Hepatocyte (in vitro differentiated cells): ENCODE measurements around the gene SHROOM4. TPM values are rescaled to one million over a fixed set of nuclear protein-coding genes. Genes with fewer than 3 reads are reported as not detected.

Source experiments
- DNase-seq: peaks from one replicate; pipeline ENCODE4 v3.0.0-alpha.2; 2016; ENCODE audit warnings: low spot score
- H2AFZ ChIP-seq: fragments of 200-600 bp; sonication (generic); 2 replicates; pipeline ENCODE4 v1.6.0; 2016; ENCODE audit warnings: antibody characterized with exemption, mild to moderate bottlenecking
- H3K27ac ChIP-seq: fragments of 200-600 bp; sonication (generic); 2 replicates; pipeline ENCODE4 v1.5.1; 2016; ENCODE audit warnings: mild to moderate bottlenecking
- H3K27me3 ChIP-seq: fragments of 200-600 bp; sonication (generic); 2 replicates; pipeline ENCODE4 v1.6.1; 2016
- H3K36me3 ChIP-seq: fragments of 200-600 bp; sonication (generic); replicated peaks from 2 replicates; pipeline ENCODE4 v1.5.1; 2016; ENCODE audit warnings: low read depth; ENCODE audit not compliant: insufficient read depth
- H3K4me1 ChIP-seq: fragments of 200-600 bp; sonication (generic); 2 replicates; pipeline ENCODE4 v1.5.1; 2016; ENCODE audit warnings: mild to moderate bottlenecking, moderate library complexity; ENCODE audit not compliant: insufficient read depth
- H3K4me2 ChIP-seq: fragments of 200-600 bp; sonication (generic); 2 replicates; pipeline ENCODE4 v1.6.0; 2016
- H3K4me3 ChIP-seq: fragments of 200-600 bp; sonication (generic); 2 replicates; pipeline ENCODE4 v1.5.1; 2016; ENCODE audit warnings: mild to moderate bottlenecking
- H3K79me2 ChIP-seq: fragments of 200-600 bp; sonication (generic); 2 replicates; pipeline ENCODE4 v1.6.0; 2017; ENCODE audit warnings: mild to moderate bottlenecking
- H3K9me2 ChIP-seq: fragments of 200-600 bp; sonication (generic); replicated peaks from 2 replicates; pipeline ENCODE4 v1.6.0; 2017; ENCODE audit warnings: mild to moderate bottlenecking; ENCODE audit not compliant: insufficient read depth
- H3K9me3 ChIP-seq: fragments of 200-600 bp; sonication (generic); 2 replicates; pipeline ENCODE4 v1.5.1; 2016; ENCODE audit warnings: low read depth, mild to moderate bottlenecking
- H4K20me1 ChIP-seq: fragments of 200-600 bp; sonication (generic); 2 replicates; pipeline ENCODE4 v1.6.0; 2016; ENCODE audit warnings: mild to moderate bottlenecking; ENCODE audit not compliant: insufficient read depth, poor library complexity, severe bottlenecking
- CTCF ChIP-seq: fragments of 200-600 bp; sonication (generic); IDR thresholded peaks from 2 replicates; pipeline ENCODE4 v1.5.1; 2016; ENCODE audit warnings: antibody characterized with exemption, mild to moderate bottlenecking; ENCODE audit not compliant: poor library complexity
- EZH2 ChIP-seq: fragments of 200-600 bp; sonication (generic); IDR thresholded peaks from 2 replicates; pipeline ENCODE4 v1.6.1; 2016; ENCODE audit warnings: antibody characterized with exemption, mild to moderate bottlenecking, borderline replicate concordance
- EZH2phosphoT487 ChIP-seq: fragments of 200-600 bp; sonication (generic); IDR thresholded peaks from one replicate; pipeline ENCODE4 v1.6.1; 2018; ENCODE audit warnings: antibody characterized with exemption, mild to moderate bottlenecking, low read depth, moderate library complexity; ENCODE audit not compliant: unreplicated experiment, severe bottlenecking
- WGBS: methylation state at CpG from one replicate; pipeline ENCODE4 v1.1.6; 2016; ENCODE audit warnings: low lambda C conversion rate; ENCODE audit errors: missing lambda C conversion rate; 5-methylcytosine and 5-hydroxymethylcytosine counted together
- polyA plus RNA-seq: library from polyadenylated mRNA; unstranded; fragments of >200 nt; fragmentation: Nextera tagmentation; extraction: Ambion mirVana; gene quantifications from 2 replicates; pipeline ENCODE4 v1.2.1, GENCODE V29; 2016
- total RNA-seq: library from RNA; depleted of rRNA; stranded (reverse); fragments of >200 nt; gene quantifications from 2 replicates; pipeline ENCODE4 v1.2.3, GENCODE V29; 2014

The SHROOM4 gene
- total and polyA plus RNA-seq, 2 experiments from 2014 or later: 1.6 to 7.1 TPM

- TF ChIP-seq EZH2 (no peak), EZH2phosphoT487 (no peak), CTCF (no peak)
- WGBS: 71% methylated on average over 1 of the region's 1 CpG
- no peak overlapping the region for H2AFZ ChIP-seq
- H3K27ac ChIP-seq: no peak overlapping the region
- no peaks in the 10 kb centered on the region for H3K27me3 ChIP-seq
- no peaks in the 10 kb centered on the region for H3K36me3 ChIP-seq
- no peaks in the 10 kb centered on the region for H3K9me3 ChIP-seq
- no peak overlapping the region for H3K4me2 ChIP-seq
- no peak overlapping the region for H3K4me3 ChIP-seq
- DNase-seq: no peak
- no peaks in the 10 kb centered on the region for H3K9me2 ChIP-seq
- H3K4me1 ChIP-seq: no peaks in the 10 kb centered on the region
- no peaks in the 10 kb centered on the region for H3K79me2 ChIP-seq
- H4K20me1 ChIP-seq: no peaks in the 10 kb centered on the region
Observed at GRCh38 chrX:50622751-50623150, 191.2 kb downstream of the SHROOM4 start.

- TF ChIP-seq EZH2phosphoT487: no peak
- no peak for TF ChIP-seq CTCF
- no peak for TF ChIP-seq EZH2
- WGBS: 77% methylated on average over 12 of the region's 12 CpGs
- no peak overlapping the region for H2AFZ ChIP-seq
- no peaks in the 10 kb centered on the region for H3K9me2 ChIP-seq
- no peaks in the 10 kb centered on the region for H4K20me1 ChIP-seq
- no peaks in the 10 kb centered on the region for H3K79me2 ChIP-seq
- H3K27me3 ChIP-seq: no peaks in the 10 kb centered on the region
- H3K4me3 ChIP-seq: no peak overlapping the region
- H3K4me1 ChIP-seq: no peaks in the 10 kb centered on the region
- no peaks in the 10 kb centered on the region for H3K9me3 ChIP-seq
- no peaks in the 10 kb centered on the region for H3K36me3 ChIP-seq
- no peak overlapping the region for H3K4me2 ChIP-seq
- DNase-seq: no peak
- H3K27ac ChIP-seq: no peak overlapping the region
Observed at GRCh38 chrX:50618788-50619558, 195.0 kb downstream of the SHROOM4 start.

- TF ChIP-seq EZH2phosphoT487 (no peak), CTCF (no peak), EZH2 (no peak)
- H3K27ac ChIP-seq: no peak overlapping the region
- H2AFZ ChIP-seq: no peak overlapping the region
- DNase-seq: no peak
- no peak overlapping the region for H3K4me3 ChIP-seq
- no peaks in the 10 kb centered on the region for H3K4me1 ChIP-seq
- no peaks in the 10 kb centered on the region for H3K27me3 ChIP-seq
- no peaks in the 10 kb centered on the region for H4K20me1 ChIP-seq
- no peaks in the 10 kb centered on the region for H3K9me3 ChIP-seq
- no peaks in the 10 kb centered on the region for H3K9me2 ChIP-seq
- no peaks in the 10 kb centered on the region for H3K36me3 ChIP-seq
- H3K79me2 ChIP-seq: no peaks in the 10 kb centered on the region
- H3K4me2 ChIP-seq: no peak overlapping the region
Observed at GRCh38 chrX:50617183-50617582, 196.8 kb downstream of the SHROOM4 start.
